Fibroblast of the conjunctiva (primary cell): ENCODE results near the gene ZCRB1.

Source experiments
- DNase-seq: peaks from one replicate; pipeline ENCODE4 v3.0.0-alpha.2; 2010; ENCODE audit warnings: low read depth

ZCRB1 gene

DNA sequence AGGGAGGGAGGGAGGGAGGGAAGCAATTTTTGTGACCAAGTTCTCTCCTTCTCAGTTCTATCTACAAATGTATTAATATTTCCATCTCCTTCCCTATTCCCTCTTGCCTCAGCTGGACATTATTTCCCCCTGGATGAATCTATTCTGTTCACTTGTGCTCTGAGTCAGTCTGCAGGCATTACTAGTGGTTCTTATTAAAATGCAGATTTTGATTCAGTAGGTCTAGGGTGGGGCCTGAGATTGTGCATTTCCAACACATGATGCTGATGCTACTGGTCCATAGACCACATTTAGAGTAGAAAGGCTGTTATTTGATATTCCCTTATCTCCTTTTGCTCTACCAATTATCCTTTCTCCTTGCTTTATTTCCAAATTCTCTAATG lies 47.8 kb downstream of the ZCRB1 start:
- no peak for DNase-seq

GRCh38 chr12:42277396-42278127 lies 48.3 kb downstream of the ZCRB1 start:
- DNase-seq = no peak

- no peak for DNase-seq
These were observed 50.4 kb downstream of the ZCRB1 start for GRCh38 chr12:42275499-42275898.

DNA sequence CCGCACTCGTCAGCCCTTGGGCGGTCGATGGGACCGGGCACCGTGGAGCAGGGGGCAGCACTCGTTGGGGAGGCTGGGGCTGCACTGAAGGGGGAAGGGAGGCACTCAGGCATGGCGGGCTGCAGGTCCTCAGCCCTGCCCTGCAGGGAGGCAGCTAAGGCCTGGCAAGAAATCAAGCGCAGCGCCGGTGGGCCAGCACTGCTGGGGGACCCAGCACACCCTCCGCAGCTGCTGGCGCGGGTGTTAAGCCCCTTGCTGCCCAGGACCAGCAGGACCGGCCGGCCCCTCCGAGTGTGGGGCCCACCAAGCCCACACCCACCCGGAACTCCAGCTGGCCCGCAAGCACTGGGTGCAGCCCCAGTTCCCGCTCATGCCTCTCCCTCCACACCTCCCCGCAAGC lies 52.2 kb downstream of the ZCRB1 start:
- DNase-seq = no peak

- no peak for DNase-seq
These were observed 55.3 kb downstream of the ZCRB1 start for GRCh38 chr12:42270596-42270995.

DNA sequence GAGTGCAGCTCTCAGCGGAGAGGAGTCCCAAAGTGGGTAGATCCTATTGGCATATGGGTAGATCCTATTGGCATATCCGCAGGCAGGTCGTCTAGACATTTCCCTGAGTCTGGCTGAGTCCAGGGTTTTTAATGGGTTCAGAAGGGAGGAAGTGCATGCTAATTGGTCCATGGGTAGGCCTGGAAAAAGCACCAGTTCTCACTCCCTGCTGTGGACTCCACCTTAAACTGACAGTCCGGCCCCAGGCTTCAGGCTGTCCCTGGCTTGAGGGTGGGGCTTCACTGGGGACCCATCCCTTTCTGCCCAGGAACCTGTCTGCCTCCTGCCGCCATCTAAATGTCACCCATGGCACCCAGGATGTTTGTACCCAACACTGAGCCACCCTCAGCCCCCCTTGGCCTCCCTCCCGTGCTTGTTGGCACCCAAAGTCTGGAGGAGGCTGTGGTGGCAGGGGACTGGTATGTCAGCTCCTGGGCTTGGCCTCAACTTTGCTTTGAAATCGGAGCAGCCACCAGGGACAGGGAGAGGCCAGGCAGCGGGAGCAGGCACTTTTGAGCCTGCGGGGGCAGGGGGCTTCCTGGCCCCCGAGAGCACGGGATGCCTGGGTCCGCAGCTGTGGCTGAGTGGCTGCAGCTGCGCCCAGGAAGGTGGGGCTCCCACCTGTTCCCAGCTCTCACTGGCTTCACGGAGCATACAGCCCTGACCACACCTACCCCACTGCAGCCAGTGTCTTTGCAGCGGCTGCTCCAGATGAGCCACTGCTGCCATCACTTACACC lies 58.3 kb downstream of the ZCRB1 start:
- no peak for DNase-seq

DNA sequence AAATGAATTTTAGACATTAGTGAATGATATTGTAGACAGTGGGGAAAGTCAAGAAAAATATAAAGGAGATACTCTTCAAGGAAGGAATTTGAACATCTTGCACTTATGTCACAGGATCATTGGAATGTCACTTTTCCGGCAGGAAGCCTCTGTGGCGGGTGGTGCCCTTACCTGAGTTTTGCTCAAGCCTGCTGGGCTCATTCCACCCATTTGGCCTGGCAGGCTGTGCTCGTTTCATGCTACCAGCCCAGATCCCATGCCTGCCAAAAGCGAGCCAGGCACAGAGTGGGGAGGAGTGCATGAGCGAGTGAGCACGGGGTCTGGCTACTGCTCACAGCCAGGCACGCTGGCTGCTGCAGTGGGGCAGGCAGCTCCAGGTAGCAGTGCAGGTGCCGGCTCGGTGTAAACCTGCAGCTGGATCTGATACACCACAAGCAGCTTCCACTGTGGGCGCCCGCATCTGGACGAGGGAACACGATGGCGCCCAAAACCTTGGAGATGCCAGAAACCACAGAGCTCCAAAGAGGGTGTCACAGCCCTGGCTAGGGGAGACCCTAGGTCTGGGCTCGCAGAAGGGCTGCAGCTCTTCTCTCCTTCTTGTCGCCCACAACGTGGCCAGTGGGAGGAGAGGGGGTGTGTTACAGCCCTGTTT lies 59.2 kb downstream of the ZCRB1 start:
- no peak for DNase-seq

GRCh38 chr12:42262271-42262670 lies 63.6 kb downstream of the ZCRB1 start:
- no peak for DNase-seq
